Placental pericyte (primary cell): ENCODE measurements around the gene KCNA4. TPM values are rescaled to one million over a fixed set of nuclear protein-coding genes. Genes with fewer than 3 reads are reported as not detected.

ENCODE experiments used
- total RNA-seq: library from RNA; depleted of rRNA; stranded (reverse); fragments of >200 nt; gene quantifications from 2 replicates; pipeline ENCODE4 v1.2.3, GENCODE V29; 2012

The KCNA4 gene
- total RNA-seq = not detected in 2 replicates

DNA sequence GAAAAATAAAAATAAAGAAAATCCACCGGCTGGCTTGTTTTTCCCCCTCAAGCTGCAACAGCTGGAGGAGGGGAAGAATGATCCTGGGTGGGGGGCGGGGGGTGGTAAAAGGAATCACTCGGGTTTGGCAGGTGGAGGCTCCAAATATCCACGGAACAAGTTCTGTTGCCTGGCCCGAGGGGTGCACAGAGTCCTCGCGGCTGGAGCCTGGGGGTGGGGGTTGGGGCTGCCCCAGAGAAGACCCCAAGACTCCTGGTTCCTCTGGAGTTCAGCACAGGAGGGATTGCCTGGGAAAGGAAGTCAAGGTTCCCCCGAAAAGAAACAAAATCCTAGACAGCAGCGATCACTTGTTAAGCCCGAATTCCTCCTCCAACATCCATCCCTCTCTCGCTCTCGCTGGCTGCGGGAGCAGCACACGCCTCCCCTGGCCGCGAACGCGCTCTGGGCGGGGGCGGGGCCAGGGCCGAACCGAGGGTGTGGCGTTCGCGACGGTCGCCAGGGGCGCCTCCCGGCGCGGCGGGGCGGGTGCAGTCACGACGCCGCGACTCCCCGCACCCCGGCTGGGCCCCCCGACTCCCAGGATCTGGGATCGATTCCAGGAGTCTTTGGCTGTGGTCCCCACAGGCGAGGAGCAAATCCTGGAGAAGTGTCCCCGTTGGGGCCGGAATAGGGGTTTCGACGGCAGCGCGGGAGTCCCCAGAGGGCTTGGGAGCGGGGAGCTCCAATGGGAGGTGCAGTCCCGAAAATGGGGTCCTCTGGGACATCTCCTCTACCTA is at the start of gene KCNA4:
TSS of gene KCNA4 (minus strand) at position 443 of the 776 bp plus-strand sequence. CDS start 4,352 bp downstream, outside the sequence.

Other genes starting within 250 kb of the KCNA4 start
- gene FSHB, start 214.0 kb upstream of the KCNA4 start, total RNA-seq = not detected in 2 replicates